ENCODE data around the gene PIGP. TPM values are rescaled to one million over a fixed set of nuclear protein-coding genes. Genes with fewer than 3 reads are reported as not detected.
A peak's percentile ranks its signal among the peaks of the same experiment; 100 is the strongest.
"Not testable (repeated sequence)": the region's sequence is repeated elsewhere in the genome, so short reads cannot be mapped to it uniquely, and the experiment has no call there.

Gene PIGP
- total RNA-seq, 1 experiment from 2014 or later = 25.7 TPM

GRCh38 chr21:37065561-37066177, 7.2 kb downstream of the PIGP start:
- DNase-seq = no peak
- H3K4me1 ChIP-seq = peaks cover 20% of the 10 kb centered on the region

DNA sequence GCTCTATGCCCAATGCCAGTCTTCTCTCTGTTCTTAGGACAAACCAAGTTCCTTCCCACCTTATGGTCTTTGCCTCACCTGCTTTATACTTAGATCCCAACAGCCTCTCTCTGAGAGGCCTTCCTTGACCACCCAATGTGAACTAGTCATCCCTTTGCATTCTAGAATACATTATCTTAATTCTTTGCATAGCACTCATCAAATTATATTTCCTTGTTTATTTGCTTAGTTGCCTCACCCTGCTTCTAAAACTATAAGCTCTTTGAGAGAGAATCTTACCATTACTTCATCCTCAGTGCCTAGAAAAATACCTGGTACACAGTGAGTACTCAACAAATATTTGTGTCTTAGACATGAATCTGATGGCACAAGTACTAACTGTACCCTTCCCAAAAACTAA, 8.0 kb downstream of the PIGP start:
- peaks cover 26% of the 10 kb centered on the region for H3K4me1 ChIP-seq
- H3K27me3 ChIP-seq = no peaks in the 10 kb centered on the region
- H3K9me3 ChIP-seq (replicated peaks) = no peaks in the 10 kb centered on the region
- H3K36me3 ChIP-seq = no peaks in the 10 kb centered on the region
- no peak for DNase-seq
- no peak overlapping the region for H3K4me3 ChIP-seq
- no peak overlapping the region for H3K27ac ChIP-seq

More at GRCh38 chr21:37065561-37066177, 7.2 kb downstream of the PIGP start:
- H3K9me3 ChIP-seq (replicated peaks) = no peaks in the 10 kb centered on the region
- H3K36me3 ChIP-seq = no peaks in the 10 kb centered on the region
- H3K27ac ChIP-seq = no peak overlapping the region
- H3K4me3 ChIP-seq = no peak overlapping the region
- H3K27me3 ChIP-seq = no peaks in the 10 kb centered on the region

DNA sequence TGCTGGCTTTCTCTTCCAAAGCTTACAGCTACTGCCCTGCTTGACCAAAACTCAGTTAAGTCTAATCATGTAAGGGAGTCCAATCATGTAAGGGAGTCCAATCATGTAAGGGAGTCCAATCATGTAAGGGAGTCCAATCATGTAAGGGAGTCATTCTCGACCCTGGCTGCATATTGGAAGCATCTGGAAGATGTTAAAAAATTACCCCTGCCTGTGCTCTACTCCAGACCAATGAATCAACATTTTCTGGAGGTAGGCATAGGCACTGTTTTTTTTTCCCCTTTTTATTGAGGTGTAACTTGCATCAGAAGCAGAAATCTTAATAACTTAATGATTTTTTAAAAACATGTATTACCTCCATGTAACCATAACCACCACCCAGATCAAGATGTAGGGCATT, 9.4 kb downstream of the PIGP start:
- no peaks in the 10 kb centered on the region for H3K36me3 ChIP-seq
- peaks cover 37% of the 10 kb centered on the region for H3K4me1 ChIP-seq
- no peaks in the 10 kb centered on the region for H3K27me3 ChIP-seq
- no peak overlapping the region for H3K27ac ChIP-seq
- no peak overlapping the region for H3K4me3 ChIP-seq
- H3K9me3 ChIP-seq (replicated peaks) = no peaks in the 10 kb centered on the region
- no peak for DNase-seq

- Histone ChIP-seq H3K4me3 (no peak overlapping the region), H3K36me3 (no peaks in the 10 kb centered on the region), H3K9me3 (replicated peaks) (no peaks in the 10 kb centered on the region), H3K27me3 (no peaks in the 10 kb centered on the region), H3K4me1 (peaks cover 41% of the 10 kb centered on the region), H3K27ac (no peak overlapping the region)
- DNase-seq = no peak
These were observed 10.3 kb downstream of the PIGP start for GRCh38 chr21:37062593-37062935.

GRCh38 chr21:37061926-37062592, 10.8 kb downstream of the PIGP start:
- no peaks in the 10 kb centered on the region for H3K36me3 ChIP-seq
- H3K9me3 ChIP-seq (replicated peaks) = no peaks in the 10 kb centered on the region
- no peak overlapping the region for H3K4me3 ChIP-seq
- H3K4me1 ChIP-seq = peaks cover 41% of the 10 kb centered on the region
- H3K27me3 ChIP-seq = no peaks in the 10 kb centered on the region
- no peak overlapping the region; the same call in 1 of the 2 replicates for H3K27ac ChIP-seq
- peak; percentile 42 to 67 for DNase-seq

- peaks cover 45% of the 10 kb centered on the region for H3K4me1 ChIP-seq
- no peaks in the 10 kb centered on the region for H3K9me3 ChIP-seq (replicated peaks)
- no peak overlapping the region for H3K4me3 ChIP-seq
- DNase-seq = peak; percentile 92 to 97
- H3K36me3 ChIP-seq = no peaks in the 10 kb centered on the region
- H3K27me3 ChIP-seq = no peaks in the 10 kb centered on the region
- peak overlapping the region; percentile 62 for H3K27ac ChIP-seq
These were observed 12.6 kb downstream of the PIGP start for GRCh38 chr21:37060296-37060695.

- peaks cover 52% of the 10 kb centered on the region for H3K4me1 ChIP-seq
- no peak overlapping the region for H3K27ac ChIP-seq
- H3K4me3 ChIP-seq = no peak overlapping the region
- no peaks in the 10 kb centered on the region for H3K27me3 ChIP-seq
- DNase-seq = no peak
- H3K36me3 ChIP-seq = no peaks in the 10 kb centered on the region
- H3K9me3 ChIP-seq (replicated peaks) = no peaks in the 10 kb centered on the region
These were observed 13.7 kb downstream of the PIGP start for GRCh38 chr21:37059181-37059580.

- H3K9me3 ChIP-seq (replicated peaks) = no peaks in the 10 kb centered on the region
- H3K4me1 ChIP-seq = peaks cover 52% of the 10 kb centered on the region
- no peak for DNase-seq
- H3K36me3 ChIP-seq = no peaks in the 10 kb centered on the region
- no peaks in the 10 kb centered on the region for H3K27me3 ChIP-seq
- no peak overlapping the region for H3K4me3 ChIP-seq
- H3K27ac ChIP-seq = no peak overlapping the region
These were observed 14.6 kb downstream of the PIGP start for GRCh38 chr21:37058261-37058660.

GRCh38 chr21:37057614-37058013, 15.3 kb downstream of the PIGP start:
- Histone ChIP-seq H3K27me3 (no peaks in the 10 kb centered on the region), H3K9me3 (replicated peaks) (no peaks in the 10 kb centered on the region; the same call in 1 of the 2 replicates), H3K4me3 (no peak overlapping the region), H3K36me3 (no peaks in the 10 kb centered on the region), H3K27ac (no peak overlapping the region), H3K4me1 (peaks cover 51% of the 10 kb centered on the region)
- DNase-seq = no peak

GRCh38 chr21:37055271-37055855, 17.5 kb downstream of the PIGP start:
- Histone ChIP-seq H3K27me3 (no peaks in the 10 kb centered on the region), H3K4me1 (peaks cover 29% of the 10 kb centered on the region), H3K9me3 (replicated peaks) (no peaks in the 10 kb centered on the region; the same call in 1 of the 2 replicates), H3K4me3 (no peak overlapping the region), H3K36me3 (no peaks in the 10 kb centered on the region), H3K27ac (peak overlapping the region; percentile 23; the same call in 1 of the 2 replicates)
- DNase-seq = peak in 1 of 2 experiments; percentile 15

GRCh38 chr21:37049741-37050140, 23.1 kb downstream of the PIGP start:
- H3K4me3 ChIP-seq; H3K27me3 ChIP-seq; DNase-seq; H3K27ac ChIP-seq; H3K9me3 ChIP-seq (replicated peaks); H3K4me1 ChIP-seq; H3K36me3 ChIP-seq: not testable (repeated sequence)

DNA sequence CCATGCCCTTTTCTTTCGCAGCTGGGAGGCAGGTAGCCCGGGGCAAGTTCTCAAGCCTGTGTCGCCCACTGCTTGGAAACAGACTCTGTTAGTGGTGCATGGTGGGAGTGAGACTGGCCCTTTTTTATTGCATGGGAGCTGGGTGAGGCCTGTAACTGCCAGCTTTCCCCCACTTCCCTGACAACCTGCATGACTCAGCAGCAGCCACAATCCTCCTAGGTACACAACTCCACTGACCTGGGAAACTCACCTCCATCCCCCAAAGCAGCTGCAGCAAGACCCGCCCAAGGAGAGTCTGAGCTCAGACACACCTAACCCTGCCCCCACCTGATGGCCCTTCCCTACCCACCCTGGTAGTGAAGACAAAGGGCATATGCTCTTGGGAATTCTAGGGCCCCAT, 25.8 kb downstream of the PIGP start:
- no peak for DNase-seq
- peaks cover 4% of the 10 kb centered on the region; the same call in 1 of the 2 replicates for H3K4me1 ChIP-seq
- H3K4me3 ChIP-seq = no peak overlapping the region
- H3K36me3 ChIP-seq = no peaks in the 10 kb centered on the region
- no peaks in the 10 kb centered on the region for H3K27me3 ChIP-seq
- H3K27ac ChIP-seq = no peak overlapping the region
- no peaks in the 10 kb centered on the region for H3K9me3 ChIP-seq (replicated peaks)

GRCh38 chr21:37045556-37045955, 27.3 kb downstream of the PIGP start:
- Histone ChIP-seq H3K4me3 (no peak overlapping the region), H3K27me3 (no peaks in the 10 kb centered on the region), H3K4me1 (peaks cover 14% of the 10 kb centered on the region; the same call in 1 of the 2 replicates), H3K36me3 (no peaks in the 10 kb centered on the region), H3K27ac (no peak overlapping the region), H3K9me3 (replicated peaks) (no peaks in the 10 kb centered on the region)
- no peak for DNase-seq

- 0 out of 2 replicates have a peak, but pooled peaks cover 1% of the 10 kb centered on the region for H3K27me3 ChIP-seq
- H3K9me3 ChIP-seq (replicated peaks) = no peaks in the 10 kb centered on the region
- no peaks in the 10 kb centered on the region for H3K36me3 ChIP-seq
- no peak overlapping the region for H3K4me3 ChIP-seq
- H3K4me1 ChIP-seq = peaks cover 15% of the 10 kb centered on the region; the same call in 1 of the 2 replicates
- DNase-seq = no peak
- H3K27ac ChIP-seq = no peak overlapping the region
These were observed 27.7 kb downstream of the PIGP start for GRCh38 chr21:37045149-37045548.

DNA sequence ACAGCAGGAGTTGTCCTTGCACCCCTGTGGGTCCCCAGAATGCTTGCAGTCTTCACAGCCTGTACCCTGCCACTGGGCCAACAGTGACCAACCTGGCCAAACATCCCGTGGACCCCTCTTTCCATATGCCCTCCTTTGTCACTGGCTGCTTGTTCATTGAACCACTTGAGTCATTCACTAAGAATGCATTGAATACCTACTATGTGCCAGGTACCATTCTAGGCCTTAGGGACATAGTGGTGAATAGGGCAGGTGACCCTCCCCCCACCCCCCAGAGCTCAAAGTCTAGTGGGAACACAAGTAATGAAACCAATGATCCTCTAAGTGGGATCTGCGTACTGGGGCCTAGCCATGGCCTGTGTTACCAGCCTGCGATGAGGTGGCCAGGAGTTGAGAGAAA, 28.2 kb downstream of the PIGP start:
- Histone ChIP-seq H3K27me3 (0 out of 2 replicates have a peak, but pooled peaks cover 3% of the 10 kb centered on the region), H3K9me3 (replicated peaks) (no peaks in the 10 kb centered on the region), H3K36me3 (no peaks in the 10 kb centered on the region), H3K4me3 (no peak overlapping the region), H3K27ac (no peak overlapping the region), H3K4me1 (peaks cover 18% of the 10 kb centered on the region; the same call in 1 of the 2 replicates)
- DNase-seq = no peak

All from SJCRH30 (cell line).